Measurements from ENCODE around the gene ASB16.
A peak's percentile ranks its signal among the peaks of the same experiment; 100 is the strongest.
"Not testable (repeated sequence)": the region's sequence is repeated elsewhere in the genome, so short reads cannot be mapped to it uniquely, and the experiment has no call there.

ASB16 gene

DNA sequence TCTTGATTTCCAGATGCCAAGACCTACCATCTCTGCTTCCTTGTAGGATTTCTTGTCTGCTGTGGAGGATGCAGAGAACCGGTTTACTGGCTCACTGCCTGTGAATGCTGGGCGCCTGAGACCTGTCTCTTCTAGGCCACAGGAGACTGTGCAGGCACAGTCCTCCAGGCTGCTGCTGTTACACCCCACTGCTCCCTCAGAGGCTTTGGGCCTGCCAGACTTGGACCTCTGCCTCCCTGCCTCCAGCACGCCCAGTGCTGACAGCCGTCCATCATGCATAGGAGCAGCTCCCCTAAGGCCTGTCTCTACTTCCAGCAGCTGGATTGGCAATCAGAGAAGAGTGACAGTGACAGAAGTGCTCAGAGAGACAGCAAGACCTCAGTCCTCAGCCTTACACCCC is 22.7 kb upstream of the ASB16 start:
- DNase-seq (ENCODE audit: low read depth) = no peak

DNA sequence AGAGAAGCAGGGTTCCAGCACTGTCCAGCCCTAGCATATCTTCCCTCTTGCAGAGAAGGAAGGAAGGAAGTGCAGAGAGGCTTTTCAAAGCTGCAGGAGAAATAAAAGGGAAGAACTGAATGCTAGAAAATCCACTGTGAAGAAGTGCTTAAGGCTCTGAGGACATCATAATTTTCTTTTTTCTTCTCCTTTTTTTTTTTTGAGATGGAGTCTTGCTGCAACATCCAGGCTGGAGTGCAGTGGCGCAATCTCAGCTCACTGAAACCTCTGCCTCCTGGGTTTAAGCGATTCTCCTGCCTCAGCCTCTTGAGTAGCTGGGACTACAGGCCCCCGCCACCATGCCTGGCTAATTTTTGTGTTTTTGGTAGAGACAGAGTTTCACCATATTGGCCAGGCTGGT is 21.4 kb upstream of the ASB16 start:
- DNase-seq (ENCODE audit: low read depth) = not testable (repeated sequence)

DNA sequence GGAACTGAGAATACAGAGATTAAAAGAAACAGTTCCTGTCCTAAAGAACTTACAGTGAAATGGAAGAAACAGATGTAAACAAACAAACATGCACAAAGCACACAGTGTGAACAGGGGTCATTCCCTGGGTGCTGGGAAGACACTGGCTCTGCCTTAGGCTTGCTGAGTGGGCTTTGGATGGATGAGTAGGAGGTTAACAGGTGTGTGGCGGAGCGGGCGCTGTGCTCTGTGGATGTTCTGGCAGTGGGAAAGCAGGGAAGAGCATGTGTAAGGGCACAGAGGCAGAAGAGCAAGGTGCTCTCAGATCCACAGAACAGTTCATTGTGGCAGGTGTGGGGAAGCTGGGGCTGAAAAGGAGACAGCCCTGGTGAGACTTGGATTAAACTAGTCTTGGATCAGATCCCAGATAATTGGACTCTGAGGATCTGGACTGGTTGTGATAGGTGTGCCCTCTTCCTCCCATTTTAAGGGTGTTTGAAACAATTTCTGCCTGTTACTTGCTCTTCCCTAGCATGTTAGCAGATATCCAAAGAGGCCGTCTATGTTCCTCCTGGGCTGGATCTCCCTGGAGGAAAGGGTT is 20.7 kb upstream of the ASB16 start:
- no peak for DNase-seq (ENCODE audit: low read depth)

DNA sequence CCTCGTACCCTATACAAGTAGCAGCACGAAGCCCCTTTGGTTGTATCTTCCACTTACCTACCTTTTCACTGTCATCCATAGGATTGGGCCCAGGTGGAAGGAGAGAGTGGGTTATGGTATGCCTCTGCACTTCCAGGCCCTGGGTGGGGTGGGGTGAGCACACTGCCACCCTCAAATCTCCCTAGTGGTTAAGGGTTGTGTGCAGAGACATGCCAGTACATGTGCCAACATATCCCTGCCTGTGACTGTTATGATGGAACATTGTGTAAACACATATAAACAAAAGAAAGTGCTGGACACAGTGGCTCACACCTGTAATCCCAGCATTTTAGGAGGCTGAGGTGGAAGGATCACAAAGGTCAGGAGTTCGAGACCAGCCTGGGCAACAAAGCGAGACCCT is 17.6 kb upstream of the ASB16 start:
- no peak for DNase-seq (ENCODE audit: low read depth)

DNA sequence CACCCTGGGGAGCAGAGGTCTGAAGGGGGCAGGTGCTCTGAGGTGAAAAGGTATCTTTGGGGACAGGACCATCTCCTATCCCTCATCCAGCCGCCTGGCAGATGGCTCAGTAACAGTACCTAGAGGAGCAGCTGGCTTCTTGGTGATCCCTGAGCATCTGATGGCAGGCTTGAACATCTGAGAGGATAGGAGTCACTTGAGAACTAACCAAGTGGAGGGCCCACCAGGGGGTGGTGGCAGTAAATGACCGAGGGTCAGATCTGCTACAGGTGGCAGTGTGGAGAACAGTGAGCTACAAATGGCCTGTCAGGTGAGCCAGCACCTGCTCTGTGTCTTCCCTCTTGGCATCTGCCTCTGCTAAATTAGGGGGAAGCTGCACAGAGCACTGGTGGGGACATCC is 15.0 kb upstream of the ASB16 start:
- DNase-seq (ENCODE audit: low read depth) = no peak

DNA sequence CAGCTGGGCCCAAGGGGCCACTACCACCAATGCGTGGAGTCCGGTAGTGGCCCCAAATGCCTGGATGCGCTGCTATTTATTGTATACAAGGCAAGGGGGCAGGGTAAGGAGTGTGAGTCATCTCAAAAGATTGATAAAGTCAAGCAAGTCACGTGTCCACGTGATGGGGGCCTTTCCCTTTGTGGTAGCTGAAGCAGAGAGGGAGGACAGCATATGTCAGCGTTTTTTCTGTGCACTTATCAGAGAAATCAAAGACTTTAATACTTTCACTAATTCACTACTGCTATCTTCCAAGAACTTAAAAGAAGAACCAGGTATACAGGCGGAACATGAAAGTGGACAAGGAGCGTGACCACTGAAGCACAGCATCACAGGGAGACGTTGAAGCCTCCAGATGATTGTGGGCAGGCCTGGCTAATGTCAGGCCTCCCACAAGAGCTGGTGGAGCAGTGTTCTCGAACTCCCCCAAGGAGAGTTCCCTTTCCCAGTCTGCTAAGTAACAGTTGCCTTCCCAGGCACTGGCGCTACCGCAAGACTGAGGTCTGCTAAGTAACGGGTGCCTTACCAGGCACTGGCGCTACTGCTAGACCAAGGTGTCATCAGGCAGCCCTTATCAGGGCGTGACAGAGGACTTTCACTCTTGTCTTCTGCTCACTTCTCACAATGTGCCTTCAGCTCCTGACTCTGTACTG is 10.8 kb upstream of the ASB16 start:
- peak; percentile 33 for DNase-seq (ENCODE audit: low read depth)

DNA sequence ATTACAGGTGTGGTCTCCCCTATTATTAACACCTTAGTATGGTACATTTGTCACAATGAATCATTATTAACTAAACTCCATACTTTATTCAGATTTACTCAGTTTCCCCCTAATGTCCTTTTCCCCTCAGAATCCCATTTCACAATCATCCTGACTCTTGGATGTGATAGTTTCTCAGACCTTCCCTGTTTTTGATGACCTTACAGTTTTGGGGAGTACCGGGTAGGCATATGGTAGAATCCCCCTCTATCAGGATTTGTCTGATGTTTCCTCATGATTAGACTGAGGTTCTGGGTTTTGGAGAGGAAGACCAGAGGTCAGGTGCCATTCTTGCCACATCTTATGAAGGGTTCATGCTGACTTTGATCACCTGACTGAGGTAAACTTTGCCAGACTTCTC is 6.0 kb upstream of the ASB16 start:
- DNase-seq (ENCODE audit: low read depth) = no peak

DNA sequence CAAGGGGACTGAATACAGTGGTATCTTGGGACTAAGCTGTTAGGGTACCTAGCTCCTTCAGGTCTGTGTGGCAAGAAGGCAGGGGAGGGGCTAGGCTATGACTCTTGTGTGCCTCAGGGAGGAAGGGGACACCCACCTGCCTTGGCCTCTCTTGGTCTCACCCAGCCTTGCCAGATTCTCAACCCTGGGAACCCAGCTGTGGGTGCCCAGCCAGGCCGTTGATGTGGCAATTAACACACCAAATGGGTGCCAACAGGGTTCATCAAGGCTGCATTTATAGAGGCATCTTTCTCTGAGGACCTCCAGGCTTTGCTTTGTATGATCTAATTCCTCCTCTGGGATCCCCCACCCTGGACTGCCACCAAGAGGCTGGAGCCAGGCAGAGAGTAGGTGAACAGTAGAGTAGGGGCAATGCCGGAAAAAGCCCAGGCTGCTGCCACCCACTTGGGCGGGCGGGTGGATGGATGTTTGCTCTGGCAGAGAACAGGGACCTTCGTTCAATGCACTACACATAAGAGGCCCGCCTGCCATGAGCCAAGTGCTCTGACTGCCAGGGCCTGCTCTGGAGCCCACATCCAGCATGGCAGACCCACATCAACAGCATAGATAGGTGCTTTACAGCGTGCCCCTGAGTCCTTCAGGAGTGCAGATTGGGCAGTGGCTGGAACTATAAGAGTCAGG is 3.2 kb upstream of the ASB16 start:
- DNase-seq (ENCODE audit: low read depth) = no peak

DNA sequence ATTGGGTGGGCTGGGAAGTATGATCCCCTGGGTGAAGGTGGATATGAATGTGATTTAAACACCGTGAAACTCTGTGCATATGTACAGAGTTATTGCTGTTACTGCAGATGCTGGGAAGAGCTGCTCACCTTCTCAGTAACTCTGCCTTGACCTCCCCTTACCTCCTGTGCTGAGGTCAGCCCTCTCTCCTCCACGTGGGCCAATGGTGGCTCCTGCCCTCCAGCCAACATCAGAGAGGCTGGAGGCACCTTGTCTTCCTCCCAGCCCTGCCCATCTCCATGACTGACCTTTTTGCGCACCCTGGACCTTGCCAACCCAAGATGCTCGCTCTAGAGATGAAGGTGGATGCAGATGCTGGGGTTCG is 387 bp upstream of the ASB16 start:
- DNase-seq (ENCODE audit: low read depth) = no peak

DNA sequence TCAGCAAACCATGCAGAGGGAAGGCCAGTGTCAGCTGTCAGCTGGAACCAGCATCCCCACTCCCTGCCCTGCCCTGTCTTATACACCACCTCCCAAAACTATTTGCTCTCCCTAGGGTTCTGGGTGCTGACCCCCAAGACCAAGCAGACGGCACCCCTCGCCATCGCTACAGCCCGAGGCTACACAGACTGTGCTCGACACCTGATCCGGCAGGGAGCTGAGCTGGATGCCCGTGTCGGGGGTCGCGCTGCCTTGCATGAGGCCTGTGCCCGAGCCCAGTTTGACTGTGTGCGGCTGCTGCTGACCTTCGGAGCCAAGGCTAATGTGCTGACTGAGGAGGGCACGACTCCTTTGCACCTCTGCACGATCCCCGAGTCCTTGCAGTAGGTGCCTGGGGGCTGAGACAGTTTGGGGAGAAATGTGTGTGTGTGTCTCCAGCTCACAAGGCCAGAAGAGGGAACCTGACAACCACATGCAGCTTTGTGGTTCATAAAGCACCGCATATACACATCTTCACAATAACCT is 1.5 kb downstream of the ASB16 start:
- DNase-seq (ENCODE audit: low read depth) = no peak

DNA sequence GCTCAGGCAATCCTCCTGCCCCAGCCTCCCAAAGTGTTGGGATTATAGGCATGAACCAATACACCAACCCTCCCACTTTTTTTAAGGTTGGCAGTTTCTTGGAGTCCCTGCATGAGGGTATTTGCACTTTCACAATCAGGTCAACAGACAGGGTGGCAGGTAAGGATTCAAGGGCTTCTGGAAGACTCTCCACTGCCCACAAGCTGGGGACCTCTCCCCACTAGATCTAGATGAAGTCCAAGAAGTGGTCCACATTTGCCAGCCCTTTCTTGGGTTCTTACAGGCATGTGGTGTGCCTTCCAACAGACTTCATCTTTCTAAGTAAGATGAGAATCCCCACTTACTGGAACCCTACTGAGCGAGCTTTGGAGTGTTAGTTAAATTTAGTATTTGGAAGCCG is 3.9 kb downstream of the ASB16 start:
- no peak for DNase-seq (ENCODE audit: low read depth)

DNA sequence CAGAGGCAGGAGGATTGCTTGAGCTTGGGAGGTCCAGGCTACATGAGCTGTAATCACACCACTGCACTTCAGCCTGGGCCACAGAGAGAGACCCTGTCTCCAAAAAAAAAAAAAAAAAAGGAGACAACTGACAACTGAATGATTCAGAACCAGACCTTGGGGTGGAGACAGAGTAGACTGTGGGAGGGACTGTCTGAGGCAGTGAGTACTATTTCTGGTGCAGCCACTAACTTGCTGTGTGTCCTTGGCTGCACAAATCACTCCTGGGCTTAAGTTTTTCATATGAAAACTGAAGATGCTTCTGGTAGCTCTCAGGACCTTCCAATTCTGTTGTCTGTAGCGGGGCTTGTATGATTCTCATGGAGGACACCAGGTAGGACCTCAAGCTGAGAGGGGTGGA is 5.8 kb downstream of the ASB16 start:
- peak; percentile 25 for DNase-seq (ENCODE audit: low read depth)

DNA sequence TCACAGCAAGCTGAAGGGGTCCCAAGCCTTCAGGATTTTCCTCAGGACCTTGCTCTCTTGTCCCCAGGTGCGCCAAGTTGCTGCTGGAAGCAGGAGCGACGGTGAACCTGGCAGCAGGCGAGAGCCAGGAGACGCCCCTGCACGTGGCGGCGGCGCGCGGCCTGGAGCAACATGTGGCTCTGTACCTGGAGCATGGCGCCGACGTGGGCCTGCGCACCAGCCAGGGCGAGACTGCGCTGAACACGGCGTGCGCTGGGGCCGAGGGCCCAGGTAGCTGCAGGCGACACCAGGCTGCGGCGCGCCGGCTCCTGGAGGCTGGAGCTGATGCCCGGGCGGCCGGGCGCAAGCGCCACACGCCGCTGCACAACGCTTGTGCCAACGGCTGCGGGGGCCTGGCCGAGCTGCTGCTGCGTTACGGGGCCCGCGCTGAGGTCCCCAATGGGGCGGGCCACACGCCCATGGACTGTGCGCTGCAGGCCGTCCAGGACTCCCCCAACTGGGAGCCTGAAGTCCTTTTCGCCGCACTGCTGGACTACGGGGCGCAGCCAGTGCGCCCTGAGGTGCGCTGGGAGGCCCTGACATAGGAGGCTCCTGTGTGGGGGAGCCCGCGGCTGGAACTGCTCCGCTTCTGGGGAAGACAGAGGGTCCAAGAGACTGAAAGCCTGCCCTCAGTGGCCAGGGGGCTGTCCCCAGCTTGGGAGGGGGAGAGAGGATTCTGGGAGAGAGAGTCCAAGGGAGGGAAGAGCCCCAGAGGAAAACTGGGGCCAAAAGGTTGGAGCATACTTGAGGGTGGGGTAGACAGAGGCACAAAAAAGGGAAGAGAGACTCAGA is 6.4 kb downstream of the ASB16 start:
- no peak for DNase-seq (ENCODE audit: low read depth)

DNA sequence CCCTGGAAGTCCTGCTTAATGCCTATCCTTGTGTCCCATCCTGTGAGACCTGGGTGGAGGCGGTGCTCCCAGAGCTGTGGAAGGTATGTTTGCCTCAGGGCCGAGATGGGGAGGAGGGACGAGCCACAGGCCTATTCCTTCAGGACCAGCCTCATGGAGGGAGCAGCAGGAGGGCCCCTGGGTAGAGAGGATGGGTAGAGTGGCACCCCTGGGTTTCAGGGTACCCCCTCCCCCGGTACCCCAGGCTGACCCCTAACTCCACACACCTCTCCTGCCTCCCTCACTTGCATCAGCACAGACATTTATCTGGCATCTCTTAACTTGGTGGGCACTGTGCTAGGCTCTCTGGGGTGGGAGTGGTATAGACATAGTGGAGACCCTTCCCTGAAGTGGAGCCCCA is 7.1 kb downstream of the ASB16 start:
- DNase-seq (ENCODE audit: low read depth) = no peak

DNA sequence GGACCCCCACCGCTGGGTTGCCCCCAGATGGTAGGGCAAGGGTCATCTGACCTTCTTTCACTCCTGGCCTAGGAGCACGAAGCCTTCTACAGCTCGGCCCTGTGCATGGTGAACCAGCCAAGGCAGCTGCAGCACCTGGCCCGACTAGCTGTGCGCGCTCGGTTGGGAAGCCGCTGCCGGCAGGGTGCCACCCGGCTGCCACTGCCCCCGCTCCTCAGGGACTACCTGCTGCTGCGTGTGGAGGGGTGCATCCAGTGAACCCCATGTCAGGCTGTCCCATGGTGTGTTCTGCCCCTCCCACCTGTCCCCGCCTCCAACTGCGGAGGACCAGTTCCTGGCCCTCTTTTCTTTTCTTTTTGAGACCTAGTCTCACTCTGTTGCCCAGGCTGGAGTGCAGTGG is 7.6 kb downstream of the ASB16 start:
- no peak for DNase-seq (ENCODE audit: low read depth)

DNA sequence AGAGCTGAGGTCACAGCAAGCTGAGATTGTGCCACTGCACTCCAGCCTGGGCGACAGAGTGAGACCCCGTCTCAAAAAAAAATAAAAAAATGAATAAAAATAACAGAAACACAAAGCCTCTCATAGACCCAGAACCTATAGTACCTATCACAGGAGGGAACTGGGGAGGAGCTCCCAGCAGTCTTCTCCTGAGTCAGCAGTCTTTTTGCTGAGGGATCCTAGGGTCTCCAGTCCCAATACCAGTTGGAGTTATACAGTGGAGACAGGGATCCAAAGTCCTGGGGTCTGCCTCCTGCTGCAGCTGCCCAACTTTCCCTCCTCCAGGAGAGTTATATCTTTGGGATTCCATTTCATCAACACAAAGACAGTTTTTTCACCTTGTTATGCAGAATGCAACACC is 12.5 kb downstream of the ASB16 start:
- no peak for DNase-seq (ENCODE audit: low read depth)

DNA sequence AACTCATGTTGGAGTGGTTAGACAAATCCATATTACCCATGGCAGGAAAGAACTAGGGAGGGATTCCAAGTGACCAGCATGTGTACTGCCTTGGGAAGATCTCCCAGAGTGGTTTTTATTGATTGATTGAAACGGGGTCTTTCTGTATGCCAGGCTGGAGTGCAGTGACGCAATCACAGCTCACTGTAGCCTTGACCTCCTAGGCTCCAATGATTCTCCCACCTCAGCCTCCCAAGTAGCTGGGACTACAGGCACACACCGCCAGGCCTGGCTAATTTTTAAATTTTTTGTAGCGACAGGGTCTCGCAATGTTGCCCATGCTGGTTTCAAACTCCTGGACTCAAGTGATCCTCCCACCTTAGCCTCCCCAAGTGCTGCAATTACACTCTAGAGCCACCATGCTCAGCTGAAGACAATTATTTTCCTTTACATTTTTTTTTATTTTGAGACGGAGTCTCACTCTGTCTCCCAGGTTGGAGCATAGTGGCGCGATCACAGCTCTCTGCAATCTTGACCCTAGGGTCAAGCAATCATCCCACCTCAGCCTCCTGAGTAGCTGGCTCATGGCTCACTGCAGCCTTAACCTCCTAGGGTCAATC is 13.8 kb downstream of the ASB16 start:
- no peak for DNase-seq (ENCODE audit: low read depth)

DNA sequence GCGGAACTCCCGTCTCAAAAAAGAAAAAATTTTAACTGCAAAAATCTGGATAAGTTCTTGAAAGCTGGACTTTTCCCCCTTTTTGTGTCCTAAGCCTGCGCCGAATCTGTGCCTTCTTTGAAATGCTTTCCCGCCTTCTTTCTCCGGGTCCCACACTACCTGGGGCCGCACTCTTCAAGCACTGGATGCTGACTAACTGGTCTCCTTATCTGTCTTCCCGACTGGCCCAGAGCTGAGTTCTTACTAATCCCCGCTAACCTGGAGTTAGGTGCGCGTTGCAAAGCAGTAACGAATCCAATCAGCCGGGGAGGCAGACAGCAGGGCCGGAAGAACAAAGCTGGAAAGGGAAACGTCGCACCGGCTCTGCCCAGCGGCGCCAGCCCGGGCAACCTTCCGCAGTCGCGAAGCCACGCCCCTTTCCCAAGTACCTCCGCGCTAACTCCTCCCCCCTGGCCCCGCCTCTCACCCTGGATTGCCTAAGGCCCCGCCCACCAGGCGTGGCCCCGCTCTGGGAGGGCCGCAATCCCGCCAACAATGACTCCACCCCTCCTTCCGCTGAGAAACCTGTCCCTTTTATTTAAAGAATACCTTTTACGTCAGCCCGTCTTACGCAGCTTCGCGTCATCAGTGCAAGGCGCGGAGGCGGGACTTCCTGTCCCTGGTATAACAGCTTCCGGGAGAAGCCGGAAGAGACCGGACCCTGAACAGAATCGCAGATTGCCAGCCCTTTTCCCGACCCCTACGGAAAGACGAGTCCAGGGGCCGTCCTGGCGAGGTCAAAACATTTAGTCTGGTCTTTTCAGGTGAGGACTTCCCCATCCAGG is 16.0 kb downstream of the ASB16 start, which contains the start of gene TMUB2:
TMUB2 (plus strand) TSS at position 666 of the 824 bp plus-strand sequence. CDS start 737 bp downstream, outside the sequence.
- peak; percentile 99 for DNase-seq (ENCODE audit: low read depth)

DNA sequence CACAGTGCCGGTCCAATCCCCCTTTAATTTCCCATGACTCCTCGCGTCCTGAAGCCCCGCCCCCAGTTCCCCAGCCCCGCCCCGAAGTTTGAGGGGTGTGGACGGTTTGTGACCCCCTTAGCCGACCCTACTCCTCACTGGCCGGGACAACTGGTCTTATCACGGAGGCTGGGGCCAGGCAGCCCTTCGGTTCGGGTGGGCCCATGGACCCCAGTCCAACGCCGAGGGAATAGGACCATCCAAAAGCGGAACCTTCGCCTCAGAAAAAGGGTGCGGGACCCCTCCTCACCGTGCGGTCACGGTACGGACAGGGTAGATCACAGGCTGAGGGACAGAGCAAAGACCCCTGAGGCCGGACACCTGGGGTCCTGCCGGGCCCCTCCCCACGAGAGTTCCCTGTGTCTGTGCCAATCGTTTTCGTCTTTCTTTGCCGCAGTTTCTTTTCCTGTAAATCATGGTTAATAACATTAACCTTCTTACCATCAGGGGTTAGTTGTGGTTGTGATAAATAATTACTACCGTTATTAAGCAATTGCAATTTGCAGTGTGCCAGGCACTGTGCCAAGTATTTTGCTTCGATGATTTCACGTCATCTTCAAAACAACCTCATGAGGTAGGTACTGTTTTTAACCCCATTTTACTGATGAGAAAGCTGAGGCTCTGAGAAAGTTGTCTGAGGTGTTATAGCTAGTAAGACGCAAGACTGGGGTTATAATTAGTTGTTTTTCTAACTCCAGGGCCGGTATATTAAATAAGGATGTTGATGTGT is 16.8 kb downstream of the ASB16 start:
- peak; percentile 45 for DNase-seq (ENCODE audit: low read depth)
